H1 (cell line): ENCODE data around the gene MAGIX. TPM values are rescaled to one million over a fixed set of nuclear protein-coding genes. Genes with fewer than 3 reads are reported as not detected.

Experiments used
- CTCF ChIA-PET: fragments of 300-600 bp; sonication (Branson Sonifier 250); formaldehyde crosslinking; loops from one replicate; lab custom pipeline; 2021; ENCODE audit not compliant: partially characterized antibody; lab: Charles Lee
- POLR2A ChIA-PET: fragments of 300-600 bp; sonication (Branson Sonifier 250); formaldehyde crosslinking; loops from one replicate; lab custom pipeline; 2021; ENCODE audit warnings: inconsistent platforms; ENCODE audit not compliant: partially characterized antibody; lab: Charles Lee
- DNase-seq, 2 experiments: peaks; one replicate each; pipeline versions ENCODE4 v3.0.0 to v3.0.0-alpha.2; 2010 to 2022; ENCODE audit warnings: low spot score in 2 of 2, low read depth in 1 of 2, mixed read lengths in 1 of 2
- FAIRE-seq: peaks from 2 replicates; lab custom pipeline; 2011; peaks lifted over from hg19 to GRCh38; lab: Jason Lieb, UNC
- H2AFZ ChIP-seq: 2 replicates; pipeline ENCODE4 v1.8.1; 2012; ENCODE audit warnings: low read length, inconsistent platforms
- H2AK5ac ChIP-seq: 2 replicates; pipeline ENCODE4 v1.6.1; 2013; ENCODE audit warnings: low read depth, low read length
- H2BK120ac ChIP-seq: replicated peaks from 2 replicates; pipeline ENCODE3; 2013; ENCODE audit warnings: low read depth, low read length, inconsistent platforms
- H2BK12ac ChIP-seq: 2 replicates; pipeline ENCODE4 v1.6.1; 2013; ENCODE audit warnings: low read depth, low read length
- H2BK15ac ChIP-seq: 2 replicates; pipeline ENCODE4 v1.6.1; 2013; ENCODE audit warnings: low read length
- H2BK20ac ChIP-seq: 2 replicates; pipeline ENCODE4 v1.6.1; 2013; ENCODE audit warnings: low read length
- H2BK5ac ChIP-seq: 2 replicates; pipeline ENCODE4 v1.6.1; 2013; ENCODE audit warnings: low read depth, low read length
- H3K14ac ChIP-seq: 2 replicates; pipeline ENCODE4 v1.6.1; 2013; ENCODE audit warnings: inconsistent platforms; ENCODE audit not compliant: insufficient read length
- H3K18ac ChIP-seq: 2 replicates; pipeline ENCODE4 v1.6.1; 2013; ENCODE audit warnings: low read length; ENCODE audit errors: extremely low read depth
- H3K23ac ChIP-seq: 2 replicates; pipeline ENCODE4 v1.6.1; 2013; ENCODE audit warnings: inconsistent platforms; ENCODE audit not compliant: insufficient read length
- H3K23me2 ChIP-seq: 2 replicates; pipeline ENCODE4 v1.6.1; 2013; ENCODE audit warnings: low read depth, low read length
- H3K27ac ChIP-seq: 2 replicates; pipeline ENCODE4 v1.6.1; 2011; ENCODE audit warnings: low read depth, low read length, inconsistent platforms
- H3K27me3 ChIP-seq, 4 experiments: replicated peaks in 1 of 4; 1 replicate in 1 of 4; 2 replicates in 3 of 4; pipeline versions ENCODE4 v1.6.1 to v1.8.1; 2011 to 2013; ENCODE audit warnings: low read length in 3 of 4, mild to moderate bottlenecking in 3 of 4, inconsistent platforms in 2 of 4, mixed read lengths in 2 of 4, moderate library complexity in 1 of 4; ENCODE audit not compliant: control insufficient read depth in 3 of 4, insufficient read depth in 3 of 4; ENCODE audit errors: extremely low read depth in 1 of 4
- H3K36me3 ChIP-seq, 4 experiments: 2 replicates each; pipeline versions ENCODE4 v1.6.1 to v1.8.1; 2011 to 2013; ENCODE audit warnings: mild to moderate bottlenecking in 4 of 4, low read length in 3 of 4, moderate library complexity in 2 of 4, control low read depth in 1 of 4, inconsistent platforms in 1 of 4; ENCODE audit not compliant: insufficient read depth in 4 of 4, control insufficient read depth in 2 of 4
- H3K4ac ChIP-seq: replicated peaks from 2 replicates; pipeline ENCODE3; 2013; ENCODE audit warnings: low read length, low read depth, mixed read lengths, inconsistent platforms; ENCODE audit not compliant: insufficient read length
- H3K4me1 ChIP-seq, 4 experiments: replicated peaks in 1 of 4; 1 replicate in 1 of 4; 2 replicates in 3 of 4; pipeline versions ENCODE4 v1.6.1 to v1.8.1; 2011 to 2013; ENCODE audit warnings: low read length in 3 of 4, inconsistent platforms in 2 of 4, mixed read lengths in 1 of 4; ENCODE audit not compliant: insufficient read depth in 4 of 4, control insufficient read depth in 3 of 4
- H3K4me2 ChIP-seq, 2 experiments: 2 replicates each; pipeline versions ENCODE4 v1.6.1 to v1.8.1; 2011 to 2013; ENCODE audit warnings: low read depth in 2 of 2, low read length in 2 of 2, control low read depth in 1 of 2, inconsistent platforms in 1 of 2, mild to moderate bottlenecking in 1 of 2; ENCODE audit not compliant: insufficient read depth in 1 of 2
- H3K4me3 ChIP-seq, 4 experiments: fragments of 200-600, 300-600 bp in 1 of 4; sonication (generic), shearing (Covaris generic), sonication (Bioruptor Twin) in 1 of 4; 2 replicates each; pipeline versions ENCODE4 v1.5.1 to v1.8.1; 2011 to 2016; ENCODE audit warnings: low read length in 4 of 4, low read depth in 3 of 4, control low read depth in 2 of 4, inconsistent platforms in 2 of 4, mild to moderate bottlenecking in 2 of 4, mixed read lengths in 1 of 4, moderate library complexity in 1 of 4; ENCODE audit not compliant: insufficient read depth in 2 of 4; ENCODE audit errors: extremely low read depth in 1 of 4
- H3K56ac ChIP-seq: replicated peaks from 2 replicates; pipeline ENCODE3; 2013; ENCODE audit warnings: low read depth, mild to moderate bottlenecking, mixed read lengths, low read length, inconsistent platforms; ENCODE audit not compliant: insufficient read length
- H3K79me1 ChIP-seq: 2 replicates; pipeline ENCODE4 v1.6.1; 2013; ENCODE audit warnings: low read depth, low read length, control low read depth
- H3K79me2 ChIP-seq, 2 experiments: 2 replicates each; pipeline versions ENCODE4 v1.6.1 to v1.8.1; 2012 to 2013; ENCODE audit warnings: low read length in 2 of 2, mild to moderate bottlenecking in 2 of 2, inconsistent platforms in 1 of 2; ENCODE audit not compliant: insufficient read depth in 2 of 2, control insufficient read depth in 1 of 2
- H3K9ac ChIP-seq, 4 experiments: replicated peaks in 1 of 4; 1 replicate in 1 of 4; 2 replicates in 3 of 4; pipeline versions ENCODE4 v1.6.1 to v1.8.1; 2011 to 2013; ENCODE audit warnings: low read depth in 3 of 4, low read length in 3 of 4, control low read depth in 2 of 4, mild to moderate bottlenecking in 2 of 4, moderate library complexity in 2 of 4, inconsistent platforms in 1 of 4; ENCODE audit errors: extremely low read depth in 1 of 4
- H3K9me3 ChIP-seq, 2 experiments: 2 replicates each; pipeline versions ENCODE4 v1.6.1 to v1.8.1; 2012 to 2013; ENCODE audit warnings: mild to moderate bottlenecking in 2 of 2, moderate library complexity in 2 of 2, control low read depth in 1 of 2, inconsistent platforms in 1 of 2, low read depth in 1 of 2, low read length in 1 of 2, mixed read lengths in 1 of 2; ENCODE audit not compliant: insufficient read depth in 2 of 2
- H4K20me1 ChIP-seq, 2 experiments: replicated peaks in 1 of 2; 2 replicates each; pipeline versions ENCODE3 to v1.8.1; 2011 to 2013; ENCODE audit warnings: inconsistent platforms in 2 of 2, low read length in 2 of 2, mild to moderate bottlenecking in 1 of 2; ENCODE audit not compliant: insufficient read depth in 2 of 2, control insufficient read depth in 1 of 2
- H4K5ac ChIP-seq: 2 replicates; pipeline ENCODE4 v1.6.1; 2013; ENCODE audit warnings: low read length, low read depth, mixed read lengths, inconsistent platforms; ENCODE audit not compliant: insufficient read length
- H4K8ac ChIP-seq: 2 replicates; pipeline ENCODE4 v1.8.0; 2013; ENCODE audit warnings: mild to moderate bottlenecking, moderate library complexity, low read length, inconsistent platforms; ENCODE audit not compliant: insufficient read depth; ENCODE audit errors: extremely low read depth
- H4K91ac ChIP-seq: replicated peaks from 2 replicates; pipeline ENCODE3; 2013; ENCODE audit warnings: low read length, mixed read lengths, inconsistent platforms; ENCODE audit not compliant: insufficient read length
- BRCA1 ChIP-seq: IDR thresholded peaks from 2 replicates; pipeline ENCODE4 v1.6.1; 2012; ENCODE audit warnings: low read depth, low read length, improper control_type of control experiment
- CHD1 ChIP-seq: IDR thresholded peaks from 2 replicates; pipeline ENCODE4 v1.6.1; 2012; ENCODE audit warnings: low read depth, low read length, improper control_type of control experiment
- CREB1 ChIP-seq: IDR thresholded peaks from 2 replicates; pipeline ENCODE4 v1.6.1; 2012; ENCODE audit warnings: inconsistent platforms
- CTBP2 ChIP-seq: IDR thresholded peaks from 2 replicates; pipeline ENCODE4 v1.7.0; 2011; ENCODE audit warnings: borderline replicate concordance, mild to moderate bottlenecking, moderate library complexity, mixed read lengths, low read length; ENCODE audit not compliant: insufficient read depth, insufficient read length
- EZH2 ChIP-seq: fragments of 200-600 bp; sonication (generic); IDR thresholded peaks from 2 replicates; pipeline ENCODE4 v1.7.1; 2012; ENCODE audit warnings: low read depth, mild to moderate bottlenecking, moderate library complexity, low read length, inconsistent platforms; ENCODE audit not compliant: severe bottlenecking
- GABPA ChIP-seq: IDR thresholded peaks from 2 replicates; pipeline ENCODE4 v1.6.1; 2011; ENCODE audit warnings: mild to moderate bottlenecking, low read length, moderate library complexity, borderline replicate concordance; ENCODE audit not compliant: insufficient read depth
- HDAC2 ChIP-seq, 2 experiments: fragments of 300-600 bp in 1 of 2; sonication (generic) in 1 of 2; IDR thresholded peaks; 2 replicates each; pipeline ENCODE4 v1.6.1; 2011 to 2012; ENCODE audit warnings: low read depth in 2 of 2, low read length in 2 of 2, mild to moderate bottlenecking in 2 of 2, moderate library complexity in 2 of 2, borderline replicate concordance in 1 of 2, inconsistent platforms in 1 of 2
- MAX ChIP-seq: IDR thresholded peaks from 2 replicates; pipeline ENCODE4 v1.6.1; 2012; ENCODE audit warnings: inconsistent platforms
- RAD21 ChIP-seq, 2 experiments: IDR thresholded peaks in 1 of 2; conservative IDR thresholded peaks in 1 of 2; 2 replicates each; pipeline ENCODE4 v1.6.1; 2011; ENCODE audit warnings: low read depth in 2 of 2, low read length in 2 of 2, improper control_type of control experiment in 1 of 2, inconsistent platforms in 1 of 2, mild to moderate bottlenecking in 1 of 2, moderate library complexity in 1 of 2
- SIX5 ChIP-seq: IDR thresholded peaks from 2 replicates; pipeline ENCODE4 v1.6.1; 2011; ENCODE audit warnings: mild to moderate bottlenecking, low read depth, low read length
- TAF7 ChIP-seq: optimal IDR thresholded peaks from 2 replicates; pipeline ENCODE3; 2011; ENCODE audit warnings: low read depth, mild to moderate bottlenecking, inconsistent platforms, low read length, moderate library complexity, borderline replicate concordance
- USF2 ChIP-seq: IDR thresholded peaks from 2 replicates; pipeline ENCODE4 v1.6.1; 2011; ENCODE audit warnings: low read length, improper control_type of control experiment
- WGBS, 2 experiments: shearing (Covaris generic) in 1 of 2; methylation state at CpG; one replicate each; pipeline versions ENCODE4 v1.1.6 to v1.1.7; 2013 to 2015; ENCODE audit warnings: low lambda C conversion rate in 2 of 2, mixed read lengths in 2 of 2, inconsistent platforms in 1 of 2, low coverage in 1 of 2, missing lambda C conversion rate in 1 of 2; ENCODE audit not compliant: insufficient replicate concordance in 2 of 2, insufficient coverage in 1 of 2, insufficient read length in 1 of 2; ENCODE audit errors: extremely low coverage in 1 of 2, missing lambda C conversion rate in 1 of 2; 5-methylcytosine and 5-hydroxymethylcytosine counted together
- polyA plus RNA-seq, 7 experiments: library from polyadenylated mRNA; depleted of rRNA in 3 of 7; stranded (reverse) in 5 of 7; unstranded in 2 of 7; fragments of >200 nt in 5 of 7; fragments of 200-250 nt in 2 of 7; gene quantifications; 1 replicate in 5 of 7; 2 replicates in 1 of 7; 4 replicates in 1 of 7; pipeline versions ENCODE4 v1.2.1 to v1.2.3, GENCODE V29; 2011 to 2013; ENCODE audit warnings: missing spikeins in 2 of 7, mixed read lengths in 2 of 7
- total RNA-seq: library from RNA; stranded (reverse); fragmentation: NEBNext Ultra II Directional; extraction: Animal tissue kit (Norgen Biotek cat#: 25700); gene quantifications from 2 replicates; pipeline ENCODE4 v1.2.1, GENCODE V29; 2021

The MAGIX gene
- total and polyA plus RNA-seq, 2 of the 8 experiments (the other 6 are each of a cell fraction or from before 2014, with no cell fraction given), result 0.37 to 1.1 TPM

GRCh38 chrX:49210406-49210805 lies 47.8 kb downstream of the MAGIX start:
- Histone ChIP-seq H2BK12ac (no peak overlapping the region), H3K23ac (no peak overlapping the region), H3K36me3 (no peaks in the 10 kb centered on the region), H3K27me3 (no peaks in the 10 kb centered on the region), H4K5ac (no peak overlapping the region), H3K9ac (no peak overlapping the region), H4K91ac (no peak overlapping the region), H3K79me2 (no peaks in the 10 kb centered on the region), H4K20me1 (no peaks in the 10 kb centered on the region), H2BK15ac (no peak overlapping the region), H3K9me3 (no peaks in the 10 kb centered on the region), H3K4me1 (peaks cover 0 to 9% (median 2%) of the 10 kb centered on the region in 4 experiments; a peak in 2 of 7 replicates), H3K4ac (no peak overlapping the region), H3K4me2 (no peak overlapping the region), H3K56ac (no peak overlapping the region), H3K27ac (no peak overlapping the region), H3K79me1 (no peaks in the 10 kb centered on the region), H2BK120ac (no peak overlapping the region), H2BK20ac (no peak overlapping the region), H2AK5ac (no peak overlapping the region), H3K4me3 (no peak overlapping the region), H4K8ac (no peak overlapping the region), H3K18ac (no peak overlapping the region; the same call in 1 of the 2 replicates), H2BK5ac (no peak overlapping the region), H3K14ac (no peak overlapping the region), H3K23me2 (no peaks in the 10 kb centered on the region), H2AFZ (no peak overlapping the region)
- 80% methylated on average over 1 of the region's 8 CpGs; no CpG with 5 or more reads in 1 of the 2 experiments for WGBS, 2 experiments
- FAIRE-seq, result no peak
- POLR2A ChIA-PET, result interaction anchor here (1.0 kb wide), 1 partner anchor 10 kb away, joined by 3 read pairs; no protein-coding TSS in a partner anchor
- TF ChIP-seq SIX5, result no peak
- TF ChIP-seq CHD1, result no peak
- TF ChIP-seq USF2, result no peak
- TF ChIP-seq TAF7, result no peak
- no peak for TF ChIP-seq RAD21 (IDR thresholded peaks at IDR 0.05 in 1 of 2, conservative IDR thresholded peaks at IDR 0.05 in 1 of 2; ENCODE audit: low read depth in 2 of 2, low read length in 2 of 2)
- TF ChIP-seq HDAC2 (IDR thresholded peaks at IDR 0.05; ENCODE audit: borderline replicate concordance in 1 of 2, low read depth in 2 of 2, low read length in 2 of 2), result no peak
- no peak for TF ChIP-seq EZH2
- TF ChIP-seq CREB1, result no peak
- TF ChIP-seq BRCA1, result no peak
- TF ChIP-seq CTBP2, result no peak
- TF ChIP-seq GABPA, result no peak
- TF ChIP-seq MAX, result no peak
- no peak for DNase-seq
- CTCF ChIA-PET, result interaction anchor here (0.7 to 4.6 kb wide), 3 partner anchors 13 to 54 kb away, joined by 3 to 22 read pairs (median 3); no protein-coding TSS in a partner anchor
